Measurements from ENCODE around the gene CIB1. TPM values are rescaled to one million over a fixed set of nuclear protein-coding genes. Genes with fewer than 3 reads are reported as not detected.

The CIB1 gene
- total RNA-seq, 4 donors from 2014 or later: 9.5 to 80.7 (median 49.2) TPM

DNA sequence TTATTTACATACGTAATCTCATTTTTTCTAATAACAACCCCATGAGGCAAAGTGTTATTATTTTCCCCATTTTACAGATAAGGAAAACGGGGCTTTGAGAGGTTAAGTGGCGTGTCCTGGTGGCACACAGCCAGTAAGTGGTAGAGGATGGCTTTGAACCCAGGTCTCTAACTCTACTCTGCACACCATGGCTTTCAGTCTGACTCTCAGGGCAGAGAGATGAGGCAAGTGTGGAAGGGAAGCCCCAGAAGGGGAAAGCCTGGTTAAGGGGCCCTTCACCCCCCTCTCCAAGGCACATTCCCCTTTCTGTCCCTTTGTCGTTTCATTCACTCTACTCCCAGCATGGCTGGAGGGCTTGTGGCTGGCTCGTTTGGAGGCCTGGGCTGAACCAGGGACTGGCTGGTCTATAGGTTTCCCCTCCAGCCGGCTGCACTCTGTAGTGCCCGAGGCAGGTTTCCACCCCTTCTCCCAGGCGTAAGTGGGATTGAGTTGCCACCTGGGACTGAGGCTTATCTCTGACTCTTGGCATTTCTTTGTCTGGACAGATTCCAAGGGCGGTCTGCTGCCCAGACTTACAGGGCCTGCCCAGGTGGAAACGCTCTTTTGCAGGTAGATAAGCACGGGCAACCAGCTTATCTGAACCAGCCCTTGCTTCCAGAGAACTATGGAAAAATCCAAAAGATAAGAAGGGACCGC lies 20.5 kb downstream of the CIB1 start:
- no peaks in the 10 kb centered on the region for H3K27me3 ChIP-seq
- H3K27ac ChIP-seq: no peak overlapping the region
- H3K4me1 ChIP-seq: no peaks in the 10 kb centered on the region
- TF ChIP-seq POLR2A (IDR thresholded peaks at IDR 0.05): no peak
- TF ChIP-seq CTCF (IDR thresholded peaks at IDR 0.05): no peak
- intact Hi-C loops (cut with DNase I; ENCODE audit: low total_unique reads): no loop called here
- H3K36me3 ChIP-seq: no peaks in the 10 kb centered on the region
- no peak for DNase-seq
- H3K9me3 ChIP-seq: no peaks in the 10 kb centered on the region
- no peak overlapping the region for H3K4me3 ChIP-seq

DNA sequence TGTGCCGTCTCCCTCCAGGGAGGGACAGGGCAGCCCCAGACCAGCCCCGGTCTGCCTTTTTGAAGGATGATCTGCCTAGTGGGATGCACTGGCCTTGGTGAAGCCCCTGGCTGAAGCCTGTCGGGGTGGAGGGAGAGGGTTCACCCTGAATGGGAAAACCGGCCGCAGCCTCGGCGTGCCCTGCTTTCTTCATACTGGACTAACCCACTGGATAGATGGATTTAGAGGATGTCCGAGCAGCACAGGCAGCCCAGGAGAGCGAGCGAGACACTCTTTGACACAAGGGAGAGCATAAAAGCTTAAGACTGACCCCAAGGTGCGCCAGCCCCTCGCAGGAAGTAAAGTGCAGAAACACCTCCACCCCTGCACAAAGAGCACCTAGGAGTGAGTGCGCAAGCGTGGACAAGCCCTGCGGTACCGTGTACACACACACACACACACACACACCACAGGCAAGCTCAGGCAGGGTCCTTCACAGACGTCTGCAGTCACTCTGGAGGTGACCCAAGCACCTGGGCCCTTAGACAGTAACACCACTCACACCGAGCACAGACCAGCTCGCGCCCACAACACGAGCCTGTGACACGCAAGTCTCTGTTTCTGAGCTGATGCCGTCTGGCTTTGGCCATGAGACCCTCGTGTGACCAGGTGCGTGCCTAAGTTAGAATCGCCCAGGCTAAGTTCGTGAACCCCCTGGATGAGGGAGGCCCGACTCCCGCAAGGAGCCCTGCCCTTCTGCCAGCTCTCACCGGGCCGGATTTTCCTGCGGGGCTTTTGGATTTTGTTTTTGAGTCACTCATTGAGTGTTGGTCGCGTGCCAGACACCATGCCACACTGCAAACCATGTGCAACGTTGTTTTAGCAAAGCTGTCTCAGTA lies 21.3 kb downstream of the CIB1 start:
- no peak for DNase-seq
- Histone ChIP-seq H3K27me3 (no peaks in the 10 kb centered on the region), H3K36me3 (no peaks in the 10 kb centered on the region), H3K4me3 (no peak overlapping the region), H3K9me3 (no peaks in the 10 kb centered on the region), H3K4me1 (no peaks in the 10 kb centered on the region), H3K27ac (no peak overlapping the region)
- no peak for TF ChIP-seq POLR2A (IDR thresholded peaks at IDR 0.05)
- no peak for TF ChIP-seq CTCF (IDR thresholded peaks at IDR 0.05)
- intact Hi-C loops (cut with DNase I; ENCODE audit: low total_unique reads): no loop called here

GRCh38 chr15:90211440-90212143 lies 22.1 kb downstream of the CIB1 start:
- no peaks in the 10 kb centered on the region for H3K4me1 ChIP-seq
- no peaks in the 10 kb centered on the region for H3K36me3 ChIP-seq
- H3K9me3 ChIP-seq: no peaks in the 10 kb centered on the region
- H3K27me3 ChIP-seq: no peaks in the 10 kb centered on the region
- no peak for DNase-seq
- no peak overlapping the region for H3K4me3 ChIP-seq
- H3K27ac ChIP-seq: no peak overlapping the region
- intact Hi-C loops (cut with DNase I; ENCODE audit: low total_unique reads): no loop called here
- TF ChIP-seq CTCF (IDR thresholded peaks at IDR 0.05) (no peak), POLR2A (IDR thresholded peaks at IDR 0.05) (no peak)

DNA sequence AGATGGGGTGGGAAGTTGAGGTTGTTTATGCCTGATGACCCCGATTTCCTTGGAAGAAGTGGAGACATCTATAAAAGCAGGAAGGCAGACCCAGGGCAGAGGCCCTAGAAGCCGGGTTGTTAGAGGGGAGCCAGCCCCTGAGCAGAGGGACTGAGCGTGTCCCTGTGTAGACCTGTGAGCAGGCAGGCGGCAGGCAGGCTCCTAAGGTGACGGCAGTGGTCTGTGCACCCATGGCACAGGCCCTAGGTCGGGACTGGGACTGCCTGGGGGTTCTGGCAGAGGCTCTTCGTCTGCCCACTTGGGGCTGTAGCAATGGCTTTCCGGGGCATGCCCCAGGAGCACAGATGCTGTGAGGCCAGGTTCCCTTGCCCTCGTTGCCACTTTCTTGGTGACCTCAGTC lies 22.7 kb downstream of the CIB1 start:
- Histone ChIP-seq H3K9me3 (no peaks in the 10 kb centered on the region), H3K4me1 (no peaks in the 10 kb centered on the region), H3K27me3 (no peaks in the 10 kb centered on the region), H3K36me3 (no peaks in the 10 kb centered on the region), H3K27ac (no peak overlapping the region), H3K4me3 (no peak overlapping the region)
- TF ChIP-seq POLR2A (IDR thresholded peaks at IDR 0.05): no peak
- no peak for TF ChIP-seq CTCF (IDR thresholded peaks at IDR 0.05)
- no peak for DNase-seq
- intact Hi-C loops (cut with DNase I; ENCODE audit: low total_unique reads): no loop called here

Data from uterus (tissue), 4 donors.